ENCODE data around the gene ZBTB7C. TPM values are rescaled to one million over a fixed set of nuclear protein-coding genes. Genes with fewer than 3 reads are reported as not detected.

ZBTB7C gene
- polyA plus RNA-seq, 1 donor (not counting 4 experiments of a cell fraction or from before 2014, with no cell fraction given): 0.58 TPM

DNA sequence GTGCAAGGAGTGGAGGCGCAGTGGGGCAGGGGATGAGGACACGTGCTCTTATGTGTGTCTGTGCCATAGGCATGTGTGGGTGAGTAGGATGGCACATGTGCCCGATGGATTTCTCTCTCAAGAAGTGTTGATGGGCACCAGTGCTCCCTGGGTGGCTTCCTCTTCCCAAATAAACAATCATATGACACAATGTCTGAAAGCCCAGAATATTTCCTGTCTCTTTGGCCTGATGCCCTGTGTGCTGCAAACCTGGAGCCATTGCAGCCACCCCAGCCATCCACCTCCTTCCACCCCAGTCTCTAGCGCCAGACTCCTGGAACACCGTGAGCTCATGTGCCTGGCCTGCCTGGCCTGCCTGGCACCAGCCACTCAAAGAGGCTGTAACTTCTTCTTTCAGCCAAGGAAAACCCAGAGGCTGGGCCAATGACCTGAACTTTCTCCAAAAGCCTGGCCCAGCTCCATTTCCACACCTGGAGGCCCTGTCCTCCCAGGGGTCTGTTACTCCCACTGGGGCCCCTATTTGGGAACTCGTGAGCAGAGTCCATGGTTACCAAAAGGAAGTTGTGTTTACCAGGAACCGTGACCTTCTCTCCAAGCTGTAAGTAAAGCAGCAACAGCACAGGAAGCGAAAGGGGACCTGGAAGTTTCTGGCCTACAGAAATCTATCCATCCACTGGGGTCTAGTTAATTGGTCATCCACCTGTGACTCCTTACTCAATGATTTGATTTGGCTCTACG is 9.5 kb upstream of the ZBTB7C start:
- FAIRE-seq (no peak), DNase-seq (ENCODE audit: low read depth, low spot score) (no peak)
- no peak overlapping the region for H3K9ac ChIP-seq (ENCODE audit: control insufficient read depth, extremely low read depth, insufficient read depth, low read length)
- H3K4me2 ChIP-seq (ENCODE audit: control insufficient read depth, extremely low read depth, insufficient read depth, low read depth, low read length): no peak overlapping the region
- dilution Hi-C loops (cut with MboI; ENCODE audit: extremely low pct_ligation_motif_present, low sequenced_read_pairs): no loop called here
- H3K27me3 ChIP-seq (ENCODE audit: control insufficient read depth, extremely low read depth, insufficient read depth, low read length): peaks cover 12% of the 10 kb centered on the region
- H3K4me1 ChIP-seq (ENCODE audit: control insufficient read depth, extremely low read depth, insufficient read depth, low read length): no peaks in the 10 kb centered on the region
- H4K20me1 ChIP-seq (ENCODE audit: control insufficient read depth, extremely low read depth, insufficient read depth, low read length): no peaks in the 10 kb centered on the region
- no peak overlapping the region for H3K27ac ChIP-seq (ENCODE audit: control insufficient read depth, insufficient read depth, low read length)
- H3K9me3 ChIP-seq (ENCODE audit: control insufficient read depth, low read depth, low read length): no peaks in the 10 kb centered on the region
- no peaks in the 10 kb centered on the region for H3K79me2 ChIP-seq (ENCODE audit: control insufficient read depth, insufficient read depth, low read length)
- H2AFZ ChIP-seq (ENCODE audit: control insufficient read depth, low read length): no peak overlapping the region
- no peaks in the 10 kb centered on the region for H3K36me3 ChIP-seq (ENCODE audit: control insufficient read depth in 2 of 2, extremely low read depth in 1 of 2, insufficient read depth in 2 of 2, low read length in 2 of 2)
- no peaks in the 10 kb centered on the region for H3K9me1 ChIP-seq (ENCODE audit: control insufficient read depth, extremely low read depth, insufficient read depth, low read length)
- TF ChIP-seq EZH2 (IDR thresholded peaks at IDR 0.05; ENCODE audit: low read length): no peak
- TF ChIP-seq, protein P1, sequence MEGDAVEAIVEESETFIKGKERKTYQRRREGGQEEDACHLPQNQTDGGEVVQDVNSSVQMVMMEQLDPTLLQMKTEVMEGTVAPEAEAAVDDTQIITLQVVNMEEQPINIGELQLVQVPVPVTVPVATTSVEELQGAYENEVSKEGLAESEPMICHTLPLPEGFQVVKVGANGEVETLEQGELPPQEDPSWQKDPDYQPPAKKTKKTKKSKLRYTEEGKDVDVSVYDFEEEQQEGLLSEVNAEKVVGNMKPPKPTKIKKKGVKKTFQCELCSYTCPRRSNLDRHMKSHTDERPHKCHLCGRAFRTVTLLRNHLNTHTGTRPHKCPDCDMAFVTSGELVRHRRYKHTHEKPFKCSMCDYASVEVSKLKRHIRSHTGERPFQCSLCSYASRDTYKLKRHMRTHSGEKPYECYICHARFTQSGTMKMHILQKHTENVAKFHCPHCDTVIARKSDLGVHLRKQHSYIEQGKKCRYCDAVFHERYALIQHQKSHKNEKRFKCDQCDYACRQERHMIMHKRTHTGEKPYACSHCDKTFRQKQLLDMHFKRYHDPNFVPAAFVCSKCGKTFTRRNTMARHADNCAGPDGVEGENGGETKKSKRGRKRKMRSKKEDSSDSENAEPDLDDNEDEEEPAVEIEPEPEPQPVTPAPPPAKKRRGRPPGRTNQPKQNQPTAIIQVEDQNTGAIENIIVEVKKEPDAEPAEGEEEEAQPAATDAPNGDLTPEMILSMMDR (optimal IDR thresholded peaks at IDR 0.05 in 1 of 3, IDR thresholded peaks at IDR 0.05 in 1 of 3, conservative IDR thresholded peaks at IDR 0.05 in 1 of 3; ENCODE audit: extremely low read depth in 1 of 3, insufficient read depth in 2 of 3, low read length in 3 of 3): no peak
- H3K4me3 ChIP-seq (ENCODE audit: control insufficient read depth in 2 of 3, extremely low read depth in 1 of 3, insufficient read depth in 2 of 3, low read depth in 1 of 3, low read length in 3 of 3): no peak overlapping the region

GRCh38 chr18:48417985-48418384 is 8.8 kb upstream of the ZBTB7C start:
- Histone ChIP-seq H3K9me1 (ENCODE audit: control insufficient read depth, extremely low read depth, insufficient read depth, low read length) (no peaks in the 10 kb centered on the region), H2AFZ (ENCODE audit: control insufficient read depth, low read length) (no peak overlapping the region), H4K20me1 (ENCODE audit: control insufficient read depth, extremely low read depth, insufficient read depth, low read length) (no peaks in the 10 kb centered on the region), H3K4me3 (ENCODE audit: control insufficient read depth in 2 of 3, extremely low read depth in 1 of 3, insufficient read depth in 2 of 3, low read depth in 1 of 3, low read length in 3 of 3) (no peak overlapping the region), H3K27ac (ENCODE audit: control insufficient read depth, insufficient read depth, low read length) (no peak overlapping the region), H3K79me2 (ENCODE audit: control insufficient read depth, insufficient read depth, low read length) (no peaks in the 10 kb centered on the region), H3K4me2 (ENCODE audit: control insufficient read depth, extremely low read depth, insufficient read depth, low read depth, low read length) (no peak overlapping the region), H3K9ac (ENCODE audit: control insufficient read depth, extremely low read depth, insufficient read depth, low read length) (no peak overlapping the region), H3K27me3 (ENCODE audit: control insufficient read depth, extremely low read depth, insufficient read depth, low read length) (peaks cover 8% of the 10 kb centered on the region), H3K36me3 (ENCODE audit: control insufficient read depth in 2 of 2, extremely low read depth in 1 of 2, insufficient read depth in 2 of 2, low read length in 2 of 2) (no peaks in the 10 kb centered on the region), H3K9me3 (ENCODE audit: control insufficient read depth, low read depth, low read length) (no peaks in the 10 kb centered on the region), H3K4me1 (ENCODE audit: control insufficient read depth, extremely low read depth, insufficient read depth, low read length) (no peaks in the 10 kb centered on the region)
- FAIRE-seq (no peak), DNase-seq (ENCODE audit: low read depth, low spot score) (no peak)
- dilution Hi-C loops (cut with MboI; ENCODE audit: extremely low pct_ligation_motif_present, low sequenced_read_pairs): no loop called here
- TF ChIP-seq EZH2 (IDR thresholded peaks at IDR 0.05; ENCODE audit: low read length): no peak
- TF ChIP-seq, protein P1 (optimal IDR thresholded peaks at IDR 0.05 in 1 of 3, IDR thresholded peaks at IDR 0.05 in 1 of 3, conservative IDR thresholded peaks at IDR 0.05 in 1 of 3; ENCODE audit: extremely low read depth in 1 of 3, insufficient read depth in 2 of 3, low read length in 3 of 3): no peak
